B cell (primary cell): Measurements from ENCODE around the gene KIAA0232. TPM values are rescaled to one million over a fixed set of nuclear protein-coding genes. Genes with fewer than 3 reads are reported as not detected.

Experiments used
- ATAC-seq: fragments of 200-7000 bp; cut with Tn5 transposase; one replicate; pipeline ENCODE4 v1.10.0; 2021; ENCODE audit warnings: low read depth, mild to moderate bottlenecking, moderate number of reproducible peaks, moderate library complexity
- CTCF ChIA-PET: fragments of 350-600 bp; sonication (Branson Sonifier 250); formaldehyde crosslinking; loops from one replicate; lab custom pipeline; 2021; ENCODE audit warnings: antibody characterized with exemption, inconsistent platforms; lab: Charles Lee
- POLR2A ChIA-PET: fragments of 350-600 bp; sonication (Branson Sonifier 250); formaldehyde crosslinking; loops from one replicate; lab custom pipeline; 2021; ENCODE audit warnings: antibody characterized with exemption; lab: Charles Lee
- DNase-seq: peaks from one replicate; pipeline ENCODE4 v3.0.0; 2013
- H2AFZ ChIP-seq: 2 replicates; pipeline ENCODE4 v1.6.1; 2012; ENCODE audit warnings: mild to moderate bottlenecking, low read depth, low read length; ENCODE audit not compliant: insufficient read depth, poor library complexity, severe bottlenecking
- H3K27ac ChIP-seq, 2 donors: 1 replicate in 1 of 2; 2 replicates in 1 of 2; pipeline ENCODE4 v1.5.1; 2012 to 2013; ENCODE audit warnings: low read length in 2 of 2, mild to moderate bottlenecking in 2 of 2, moderate library complexity in 1 of 2
- H3K27me3 ChIP-seq, 4 experiments: fragments of 200-600 bp in 1 of 4; sonication (generic) in 1 of 4; replicated peaks in 1 of 4; 1 replicate in 2 of 4; 2 replicates in 2 of 4; pipeline versions ENCODE4 v1.6.1 to v1.7.0; 2013 to 2016; ENCODE audit warnings: low read length in 3 of 4, mild to moderate bottlenecking in 2 of 4, mixed read lengths in 1 of 4, moderate library complexity in 1 of 4; ENCODE audit not compliant: insufficient read depth in 4 of 4, control insufficient read depth in 3 of 4; ENCODE audit errors: control extremely low read depth in 1 of 4
- H3K36me3 ChIP-seq, 2 experiments: replicated peaks in 1 of 2; 1 replicate in 1 of 2; 2 replicates in 1 of 2; pipeline versions ENCODE4 v1.6.1 to v1.7.1; 2013; ENCODE audit warnings: low read length in 1 of 2; ENCODE audit not compliant: insufficient read depth in 2 of 2, control insufficient read depth in 1 of 2; ENCODE audit errors: control extremely low read depth in 1 of 2, extremely low read depth in 1 of 2
- H3K4me1 ChIP-seq, 2 donors: fragments of 200-600 bp in 1 of 2; sonication (generic) in 1 of 2; 1 replicate in 1 of 2; 2 replicates in 1 of 2; pipeline versions ENCODE4 v1.5.1 to v1.6.1; 2013 to 2017; ENCODE audit warnings: low read length in 2 of 2; ENCODE audit not compliant: control insufficient read depth in 2 of 2, insufficient read depth in 2 of 2
- H3K4me2 ChIP-seq: replicated peaks from 2 replicates; pipeline ENCODE3; 2012; ENCODE audit warnings: mild to moderate bottlenecking, low read depth, low read length; ENCODE audit not compliant: poor library complexity, severe bottlenecking
- H3K4me3 ChIP-seq, 5 experiments: fragments of 200-600 bp in 1 of 5; sonication (generic) in 1 of 5; 1 replicate in 3 of 5; 2 replicates in 2 of 5; pipeline versions ENCODE4 v1.5.1 to v1.7.0; 2011 to 2016; ENCODE audit warnings: low read length in 4 of 5, mild to moderate bottlenecking in 4 of 5, low read depth in 2 of 5, control low read depth in 1 of 5, moderate library complexity in 1 of 5; ENCODE audit not compliant: insufficient read depth in 1 of 5; ENCODE audit errors: control extremely low read depth in 1 of 5, extremely low read depth in 1 of 5
- H3K79me2 ChIP-seq: fragments of 200-600 bp; sonication (generic); one replicate; pipeline ENCODE4 v1.6.0; 2016; ENCODE audit warnings: low read length; ENCODE audit not compliant: control insufficient read depth, insufficient read depth
- H3K9ac ChIP-seq: fragments of 200-600 bp; sonication (generic); 2 replicates; pipeline ENCODE4 v1.6.1; 2017; ENCODE audit warnings: mild to moderate bottlenecking, low read length, moderate library complexity
- H3K9me3 ChIP-seq, 3 donors: one replicate each; pipeline versions ENCODE4 v1.6.1 to v1.7.1; 2013; ENCODE audit warnings: low read length in 2 of 3; ENCODE audit not compliant: control insufficient read depth in 2 of 3, insufficient read depth in 1 of 3; ENCODE audit errors: control extremely low read depth in 1 of 3
- H4K20me1 ChIP-seq: 2 replicates; pipeline ENCODE4 v1.6.0; 2012; ENCODE audit warnings: mild to moderate bottlenecking, low read length; ENCODE audit not compliant: insufficient read depth, control insufficient read depth, poor library complexity, severe bottlenecking
- H3K27ac Mint-ChIP-seq: one replicate; pipeline ENCODE4 v1.8.0; 2021; ENCODE audit warnings: mixed read lengths
- H3K27me3 Mint-ChIP-seq: one replicate; pipeline ENCODE4 v1.8.0; 2021; ENCODE audit warnings: mixed read lengths
- H3K4me1 Mint-ChIP-seq: one replicate; pipeline ENCODE4 v1.8.0; 2021; ENCODE audit warnings: mixed read lengths
- H3K4me3 Mint-ChIP-seq: one replicate; pipeline ENCODE4 v1.8.0; 2021; ENCODE audit warnings: mixed read lengths
- H3K9me3 Mint-ChIP-seq: one replicate; pipeline ENCODE4 v1.8.0; 2022; ENCODE audit warnings: mixed read lengths; ENCODE audit not compliant: insufficient read depth
- CTCF ChIP-seq: fragments of 200-600 bp; IDR thresholded peaks from one replicate; pipeline ENCODE4 v1.8.0; 2022; ENCODE audit warnings: antibody characterized with exemption, mild to moderate bottlenecking
- EZH2 ChIP-seq: IDR thresholded peaks from 2 replicates; pipeline ENCODE4 v1.6.1; 2012; ENCODE audit warnings: borderline replicate concordance, low read depth, mild to moderate bottlenecking, moderate library complexity, low read length; ENCODE audit not compliant: insufficient read depth, poor library complexity, severe bottlenecking
- WGBS: methylation state at CpG from one replicate; pipeline ENCODE4 v1.1.5; 2013; ENCODE audit warnings: missing lambda C conversion rate; ENCODE audit not compliant: insufficient coverage; 5-methylcytosine and 5-hydroxymethylcytosine counted together
- intact Hi-C: fragments of 100-400 bp; cut with micrococcal nuclease; formaldehyde crosslinking; loops from one replicate; pipeline ENCODE4 v1.10.0; 2022
- polyA plus RNA-seq: library from polyadenylated mRNA; depleted of rRNA; stranded (reverse); fragments of >200 nt; gene quantifications from 2 replicates; pipeline ENCODE4 v1.2.3, GENCODE V29; 2012
- total RNA-seq, 2 donors: library from RNA; stranded (reverse); fragments of 120-200 nt in 1 of 2; gene quantifications; 1 replicate in 1 of 2; 2 replicates in 1 of 2; pipeline versions ENCODE4 v1.2.3 to v1.2.4, GENCODE V29; 2013 to 2022

Gene KIAA0232
- total and polyA plus RNA-seq, 2 donors (not counting 1 experiment from before 2014, with no cell fraction given): 2.9 to 20.8 TPM

DNA sequence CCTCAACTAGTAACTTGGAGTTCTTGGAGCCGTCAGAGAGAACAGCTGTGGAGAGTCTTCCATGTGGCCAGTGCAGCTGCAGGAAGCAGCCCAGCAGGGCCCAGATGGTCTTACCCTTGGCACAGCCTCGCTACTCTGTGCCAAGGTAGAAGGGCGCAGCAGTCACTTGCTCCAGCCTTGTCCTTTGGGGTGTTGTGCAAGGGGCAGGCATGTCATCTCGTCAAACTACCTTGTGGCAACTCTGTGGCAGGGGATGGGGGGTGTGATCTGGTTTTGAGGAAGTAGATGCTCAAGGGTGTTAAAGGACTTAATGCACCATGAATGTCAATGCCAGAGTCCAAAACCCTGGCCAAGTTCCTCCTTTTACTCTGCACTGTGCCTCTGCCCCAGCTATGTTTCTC lies 92.9 kb downstream of the KIAA0232 start:
- ATAC-seq (peak; percentile 88), DNase-seq (peak; percentile 69)
- H3K27ac ChIP-seq: no peak overlapping the region
- H3K4me2 ChIP-seq: peak overlapping the region; percentile 15
- H3K4me3 ChIP-seq: no peak overlapping the region
- no peaks in the 10 kb centered on the region for H3K79me2 ChIP-seq
- ChIA-PET POLR2A (no interaction called here), CTCF (interaction anchor here (1.7 to 5.1 kb wide), 6 partner anchors 18 to 203 kb away, joined by 3 to 163 read pairs (median 12); partner anchors contain the start of gene MRFAP1L1)
- H3K9ac ChIP-seq: no peak overlapping the region
- Mint-ChIP-seq H3K27me3 (no peaks in the 10 kb centered on the region), H3K4me3 (no peak overlapping the region), H3K27ac (no peak overlapping the region), H3K9me3 (no peaks in the 10 kb centered on the region), H3K4me1 (peaks cover 12% of the 10 kb centered on the region)
- H2AFZ ChIP-seq: no peak overlapping the region
- no peaks in the 10 kb centered on the region for H3K27me3 ChIP-seq
- WGBS: 27% methylated on average over 4 of the region's 4 CpGs
- no peaks in the 10 kb centered on the region for H4K20me1 ChIP-seq
- TF ChIP-seq CTCF: no peak
- TF ChIP-seq EZH2: no peak
- H3K4me1 ChIP-seq: peaks cover 10 to 14% of the 10 kb centered on the region in 2 donors
- no peaks in the 10 kb centered on the region for H3K9me3 ChIP-seq
- peaks cover 0 to 38% of the 10 kb centered on the region in 2 experiments for H3K36me3 ChIP-seq
- intact Hi-C loops: loop anchor here (2.0 kb wide), 2 partner anchors 33 to 93 kb away; partner anchors contain the start of genes KIAA0232 and TBC1D14

DNA sequence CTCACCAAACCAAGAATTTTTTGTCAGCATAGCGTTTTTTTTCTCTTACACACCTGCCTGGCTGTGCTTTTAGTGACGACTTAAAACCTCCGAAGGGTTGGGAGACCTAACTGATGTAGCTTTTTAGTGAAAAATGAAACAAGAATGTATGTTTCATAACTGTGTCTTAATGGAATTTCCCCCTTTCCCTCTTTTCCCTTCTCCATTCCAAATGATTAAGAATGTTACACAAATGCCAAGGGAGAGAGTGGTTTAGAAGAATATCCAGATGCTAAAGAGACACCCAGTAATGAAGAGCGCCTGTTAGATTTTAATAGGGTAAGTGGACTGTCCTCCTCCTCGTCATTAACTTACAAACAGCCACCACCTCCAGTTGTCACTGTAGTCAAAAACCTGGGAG lies 93.9 kb downstream of the KIAA0232 start:
- H3K27me3 ChIP-seq: no peaks in the 10 kb centered on the region
- no peak overlapping the region for H3K4me3 Mint-ChIP-seq
- no peak overlapping the region for H3K27ac ChIP-seq
- ChIA-PET CTCF (interaction anchor here (1.6 to 5.1 kb wide), 3 partner anchors 13 to 157 kb away, joined by 4 to 163 read pairs (median 6); no protein-coding TSS in a partner anchor), POLR2A (no interaction called here)
- H3K9me3 Mint-ChIP-seq: no peaks in the 10 kb centered on the region
- H3K36me3 ChIP-seq: peaks cover 2 to 47% of the 10 kb centered on the region in 2 experiments
- no peak overlapping the region for H3K9ac ChIP-seq
- no peaks in the 10 kb centered on the region for H3K27me3 Mint-ChIP-seq
- no peaks in the 10 kb centered on the region for H4K20me1 ChIP-seq
- TF ChIP-seq CTCF (no peak), EZH2 (no peak)
- H3K4me3 ChIP-seq: no peak overlapping the region
- no peak overlapping the region for H2AFZ ChIP-seq
- no peaks in the 10 kb centered on the region for H3K9me3 ChIP-seq
- intact Hi-C loops: no loop called here
- DNase-seq: no peak
- H3K4me2 ChIP-seq: no peak overlapping the region
- peaks cover 10 to 14% of the 10 kb centered on the region in 2 donors for H3K4me1 ChIP-seq
- H3K27ac Mint-ChIP-seq: no peak overlapping the region
- no CpG with 5 or more reads among the region's 5 CpGs for WGBS
- H3K79me2 ChIP-seq: no peaks in the 10 kb centered on the region
- no peak for ATAC-seq
- peaks cover 12% of the 10 kb centered on the region for H3K4me1 Mint-ChIP-seq
